T-cell (primary cell): ENCODE data around the gene ATOH1. TPM values are rescaled to one million over a fixed set of nuclear protein-coding genes. Genes with fewer than 3 reads are reported as not detected.

Experiments
- ATAC-seq, 4 experiments: fragments of 200-7000 bp in 3 of 4; fragments of 150-1000 bp in 1 of 4; cut with Tn5 transposase; replicated peaks in 1 of 4; 1 replicate in 3 of 4; 2 replicates in 1 of 4; pipeline ENCODE4 v1.10.0; 2021; ENCODE audit warnings: moderate library complexity in 3 of 4, mild to moderate bottlenecking in 2 of 4, moderate number of reproducible peaks in 1 of 4
- CTCF ChIA-PET, 2 donors: fragments of 300-600 bp; sonication (Branson Sonifier 250); formaldehyde crosslinking; loops; one replicate each; lab custom pipeline; 2022; ENCODE audit warnings: antibody characterized with exemption in 2 of 2; lab: Charles Lee
- POLR2A ChIA-PET, 2 donors: fragments of 300-600 bp; sonication (Branson Sonifier 250); formaldehyde crosslinking; loops; one replicate each; lab custom pipeline; 2022; ENCODE audit warnings: antibody characterized with exemption in 2 of 2; lab: Charles Lee
- DNase-seq, 35 experiments: peaks; one replicate each; pipeline versions ENCODE4 v3.0.0 to v3.0.0-alpha.2; 2013 to 2023
- H3K27ac ChIP-seq: one replicate; pipeline ENCODE4 v1.5.1; 2013; ENCODE audit warnings: low read length
- H3K27me3 ChIP-seq, 2 experiments: replicated peaks in 1 of 2; 1 replicate in 1 of 2; 2 replicates in 1 of 2; pipeline versions ENCODE4 v1.6.1 to v1.7.0; 2013; ENCODE audit warnings: low read length in 1 of 2, mixed read lengths in 1 of 2; ENCODE audit not compliant: control insufficient read depth in 2 of 2, insufficient read depth in 2 of 2; ENCODE audit errors: extremely low read depth in 1 of 2
- H3K36me3 ChIP-seq, 2 donors: 1 replicate in 1 of 2; 2 replicates in 1 of 2; pipeline versions ENCODE4 v1.6.1 to v1.7.0; 2013; ENCODE audit warnings: low read length in 1 of 2; ENCODE audit not compliant: control insufficient read depth in 2 of 2, insufficient read depth in 1 of 2; ENCODE audit errors: extremely low read depth in 1 of 2
- H3K4me1 ChIP-seq, 2 experiments: 1 replicate in 1 of 2; 2 replicates in 1 of 2; pipeline versions ENCODE4 v1.6.1 to v1.7.0; 2013; ENCODE audit warnings: low read length in 2 of 2, mixed read lengths in 1 of 2; ENCODE audit not compliant: insufficient read depth in 2 of 2, control insufficient read depth in 1 of 2; ENCODE audit errors: extremely low read depth in 1 of 2
- H3K4me3 ChIP-seq, 2 donors: 1 replicate in 1 of 2; 2 replicates in 1 of 2; pipeline versions ENCODE4 v1.5.1 to v1.7.0; 2013; ENCODE audit warnings: mild to moderate bottlenecking in 2 of 2, low read length in 1 of 2, moderate library complexity in 1 of 2; ENCODE audit not compliant: control insufficient read depth in 1 of 2; ENCODE audit errors: extremely low read depth in 1 of 2
- H3K9me3 ChIP-seq: 2 replicates; pipeline ENCODE4 v1.7.0; 2013
- H3K27ac Mint-ChIP-seq, 2 donors: one replicate each; pipeline ENCODE4 v1.8.0; 2020 to 2021; ENCODE audit warnings: mild to moderate bottlenecking in 2 of 2, mixed read lengths in 2 of 2
- H3K27me3 Mint-ChIP-seq, 2 donors: one replicate each; pipeline ENCODE4 v1.8.0; 2021 to 2022; ENCODE audit warnings: mixed read lengths in 2 of 2
- H3K36me3 Mint-ChIP-seq: one replicate; pipeline ENCODE4 v1.8.0; 2021; ENCODE audit warnings: mixed read lengths
- H3K4me1 Mint-ChIP-seq, 3 donors: one replicate each; pipeline ENCODE4 v1.8.0; 2020 to 2022; ENCODE audit warnings: mixed read lengths in 3 of 3, mild to moderate bottlenecking in 1 of 3
- H3K4me3 Mint-ChIP-seq, 3 donors: one replicate each; pipeline ENCODE4 v1.8.0; 2020 to 2022; ENCODE audit warnings: mild to moderate bottlenecking in 3 of 3, mixed read lengths in 3 of 3, moderate library complexity in 3 of 3
- H3K9me3 Mint-ChIP-seq, 3 donors: one replicate each; pipeline ENCODE4 v1.8.0; 2020 to 2022; ENCODE audit warnings: mixed read lengths in 3 of 3
- WGBS: methylation state at CpG from one replicate; pipeline ENCODE4 v1.1.5; 2013; ENCODE audit warnings: missing lambda C conversion rate; ENCODE audit not compliant: insufficient coverage; 5-methylcytosine and 5-hydroxymethylcytosine counted together
- total RNA-seq, 35 experiments: library from RNA in 6 of 35; stranded (reverse) in 6 of 35; fragments of 120-200 nt in 1 of 35; gene quantifications; one replicate each; pipeline versions ENCODE4 v1.2.1 to v1.2.4 and lab custom pipeline; 2013 to 2026

ATOH1 gene
- total RNA-seq, 5 donors from 2014 or later (not counting 1 experiment from before 2014, with no cell fraction given), result not detected

GRCh38 chr4:93876754-93877153 is 48.2 kb downstream of the ATOH1 start:
- no peak overlapping the region for H3K4me3 ChIP-seq
- no peaks in the 10 kb centered on the region for H3K27me3 ChIP-seq
- H3K36me3 ChIP-seq, result no peaks in the 10 kb centered on the region
- WGBS, result no CpG with 5 or more reads among the region's 1 CpG
- ChIA-PET CTCF (no interaction called here), POLR2A (interaction anchor here in 1 of 2 donors (0.6 kb wide), 1 partner anchor 1331 kb away, joined by 4 read pairs; no protein-coding TSS in a partner anchor)
- H3K36me3 Mint-ChIP-seq, result no peaks in the 10 kb centered on the region
- H3K9me3 Mint-ChIP-seq, result peaks cover 3 to 9% (median 5%) of the 10 kb centered on the region in 3 donors
- H3K27me3 Mint-ChIP-seq, result peaks cover 0 to 4% of the 10 kb centered on the region in 2 donors
- no peak overlapping the region for H3K4me3 Mint-ChIP-seq
- H3K9me3 ChIP-seq, result no peaks in the 10 kb centered on the region
- H3K27ac Mint-ChIP-seq, result no peak overlapping the region
- no peak for DNase-seq
- H3K4me1 ChIP-seq, result no peaks in the 10 kb centered on the region
- H3K4me1 Mint-ChIP-seq, result no peaks in the 10 kb centered on the region
- no peak for ATAC-seq
- H3K27ac ChIP-seq, result no peak overlapping the region

GRCh38 chr4:93878566-93878965 is 50.0 kb downstream of the ATOH1 start:
- ChIA-PET CTCF (no interaction called here), POLR2A (no interaction called here)
- Histone ChIP-seq H3K36me3 (no peaks in the 10 kb centered on the region), H3K4me3 (no peak overlapping the region), H3K27me3 (no peaks in the 10 kb centered on the region), H3K27ac (no peak overlapping the region), H3K9me3 (no peaks in the 10 kb centered on the region), H3K4me1 (no peaks in the 10 kb centered on the region)
- ATAC-seq (no peak), DNase-seq (no peak)
- Mint-ChIP-seq H3K9me3 (peaks cover 3 to 9% (median 5%) of the 10 kb centered on the region in 3 donors), H3K36me3 (no peaks in the 10 kb centered on the region), H3K4me1 (no peaks in the 10 kb centered on the region), H3K4me3 (no peak overlapping the region), H3K27ac (no peak overlapping the region), H3K27me3 (peaks cover 0 to 4% of the 10 kb centered on the region in 2 donors)
- 80% methylated on average over 1 of the region's 1 CpG for WGBS

- 70% methylated on average over 1 of the region's 4 CpGs for WGBS
- no peak overlapping the region for H3K4me3 Mint-ChIP-seq
- Histone ChIP-seq H3K4me1 (no peaks in the 10 kb centered on the region), H3K36me3 (no peaks in the 10 kb centered on the region), H3K27me3 (no peaks in the 10 kb centered on the region), H3K4me3 (no peak overlapping the region), H3K27ac (no peak overlapping the region), H3K9me3 (no peaks in the 10 kb centered on the region)
- peaks cover 3 to 9% (median 5%) of the 10 kb centered on the region in 3 donors for H3K9me3 Mint-ChIP-seq
- no peak for DNase-seq
- ATAC-seq, result no peak
- no peaks in the 10 kb centered on the region for H3K4me1 Mint-ChIP-seq
- no peak overlapping the region for H3K27ac Mint-ChIP-seq
- POLR2A ChIA-PET, result no interaction called here
- CTCF ChIA-PET, result no interaction called here
- H3K27me3 Mint-ChIP-seq, result peaks cover 0 to 4% of the 10 kb centered on the region in 2 donors
- no peaks in the 10 kb centered on the region for H3K36me3 Mint-ChIP-seq
Observed at GRCh38 chr4:93879919-93880318, 51.4 kb downstream of the ATOH1 start.
